Measurements from ENCODE around the gene ATP8A2.

ATP8A2 gene

DNA sequence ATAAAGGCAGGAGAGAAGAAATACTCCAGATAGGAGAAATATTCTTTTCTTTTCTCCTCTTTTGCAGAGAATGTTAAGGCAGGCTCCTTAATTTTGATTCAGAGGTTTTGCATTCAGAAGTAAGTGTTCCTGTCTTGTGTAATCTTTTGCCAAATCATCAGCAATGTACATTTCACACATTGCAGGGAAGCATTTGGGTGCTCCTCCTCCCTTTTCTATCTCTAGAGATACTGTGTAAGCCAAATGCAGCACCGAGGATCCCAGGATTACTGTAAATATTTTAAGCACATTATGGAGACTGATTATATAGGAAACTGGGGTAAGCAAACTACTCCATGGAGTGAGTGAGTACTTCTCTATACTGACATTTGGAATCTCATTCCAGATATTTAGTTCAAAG lies 7.2 kb downstream of the ATP8A2 start:
- DNase-seq = no peak
- in situ Hi-C loops (cut with MboI; ENCODE audit: low pct_unique_long_range_greater_than_20kb, low sequenced_read_pairs) = no loop called here

DNA sequence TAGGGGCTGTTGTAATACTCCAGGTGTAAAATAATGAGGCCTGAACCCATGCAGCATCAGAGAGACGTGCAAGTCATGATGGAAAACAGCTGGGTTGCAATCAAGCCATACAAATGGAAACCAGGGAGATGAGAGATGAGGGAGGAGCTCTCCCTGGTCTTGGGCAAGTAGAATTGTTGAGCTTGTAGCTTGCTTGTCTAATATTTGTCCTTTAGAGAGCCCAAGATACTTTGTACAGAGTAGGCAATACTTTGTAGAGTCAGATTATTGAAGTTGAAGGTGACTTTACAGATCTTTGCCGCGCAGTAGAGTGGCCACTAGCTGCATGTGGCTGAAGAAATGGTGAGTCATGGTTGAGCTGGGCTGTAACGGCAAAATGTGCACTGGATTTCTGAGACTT lies 8.3 kb downstream of the ATP8A2 start:
- in situ Hi-C loops (cut with MboI; ENCODE audit: low pct_unique_long_range_greater_than_20kb, low sequenced_read_pairs) = no loop called here
- no peak for DNase-seq

DNA sequence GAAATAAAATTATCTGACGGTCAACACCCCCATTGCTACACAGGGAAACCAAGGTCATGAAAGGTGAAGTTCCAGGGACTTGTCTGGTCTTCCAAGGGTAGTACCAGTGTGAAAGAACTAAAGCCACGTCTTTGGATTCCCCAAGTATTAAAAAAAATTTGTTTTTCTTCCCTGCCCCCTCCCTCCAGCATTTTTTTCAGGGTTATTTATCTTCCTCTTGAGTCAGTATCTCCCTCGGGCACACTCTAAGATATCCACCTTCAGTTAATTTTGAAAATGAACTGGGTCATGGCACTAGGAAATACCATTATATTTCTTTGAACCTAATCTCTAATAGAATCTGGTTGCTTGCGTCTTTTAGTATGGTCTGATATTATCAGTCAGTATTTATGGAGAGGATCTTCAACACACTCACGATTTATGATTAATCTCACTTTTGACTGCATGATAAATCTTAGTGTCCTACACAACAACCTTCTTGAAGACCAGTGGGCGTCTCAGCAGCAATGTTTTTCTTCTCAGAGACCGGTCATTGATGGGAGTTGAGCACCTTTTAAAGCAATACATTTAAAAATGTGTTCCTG lies 9.1 kb downstream of the ATP8A2 start:
- in situ Hi-C loops (cut with MboI; ENCODE audit: low pct_unique_long_range_greater_than_20kb, low sequenced_read_pairs) = no loop called here
- DNase-seq = no peak

- in situ Hi-C loops (cut with MboI; ENCODE audit: low pct_unique_long_range_greater_than_20kb, low sequenced_read_pairs) = no loop called here
- no peak for DNase-seq
Measured at GRCh38 chr13:25384758-25385410, 13.1 kb downstream of the ATP8A2 start.

DNA sequence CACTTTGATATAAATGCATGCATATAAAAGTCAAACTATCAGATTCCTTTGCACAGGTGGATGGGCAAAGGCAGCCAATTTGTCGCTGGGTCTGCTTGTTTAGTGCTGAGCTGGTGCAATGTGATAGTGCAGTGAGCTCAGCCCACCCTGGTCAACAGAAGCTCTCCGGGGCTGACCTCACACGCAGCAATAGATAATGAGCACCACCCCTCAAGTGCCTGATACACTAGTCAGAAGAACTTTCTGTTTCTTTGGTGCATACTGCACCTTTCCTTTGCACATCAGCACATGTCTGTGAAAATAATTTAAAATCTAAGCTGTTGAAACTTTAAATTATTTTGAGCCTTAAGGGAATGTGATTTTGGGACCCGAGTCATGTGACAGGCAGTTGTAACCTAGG lies 20.2 kb downstream of the ATP8A2 start:
- DNase-seq = no peak
- in situ Hi-C loops (cut with MboI; ENCODE audit: low pct_unique_long_range_greater_than_20kb, low sequenced_read_pairs) = no loop called here

GRCh38 chr13:25394402-25395060 lies 22.8 kb downstream of the ATP8A2 start:
- in situ Hi-C loops (cut with MboI; ENCODE audit: low pct_unique_long_range_greater_than_20kb, low sequenced_read_pairs) = no loop called here

DNA sequence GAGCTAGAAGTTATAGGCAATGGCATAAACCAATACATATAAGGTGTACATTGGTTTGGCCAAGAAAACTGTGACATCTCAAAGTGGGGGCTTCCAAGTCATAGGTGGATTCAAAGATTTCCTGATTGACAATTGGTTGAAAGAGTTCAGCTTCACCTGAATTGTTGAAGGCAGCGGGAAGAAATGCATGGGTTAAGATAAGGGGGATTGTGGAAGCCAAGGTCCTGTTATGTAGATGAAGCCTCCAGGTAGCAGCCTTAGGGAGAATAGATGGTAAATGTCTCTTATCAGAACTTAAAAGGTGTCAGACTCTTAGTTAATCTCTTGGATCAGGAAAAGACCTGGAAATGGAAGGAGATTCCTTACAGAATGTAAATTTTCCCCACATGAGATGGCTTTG lies 26.0 kb downstream of the ATP8A2 start:
- DNase-seq = no peak
- in situ Hi-C loops (cut with MboI; ENCODE audit: low pct_unique_long_range_greater_than_20kb, low sequenced_read_pairs) = no loop called here

More at GRCh38 chr13:25394402-25395060, 22.8 kb downstream of the ATP8A2 start:
- DNase-seq = peak; percentile 45

GRCh38 chr13:25400925-25401324 lies 29.2 kb downstream of the ATP8A2 start:
- in situ Hi-C loops (cut with MboI; ENCODE audit: low pct_unique_long_range_greater_than_20kb, low sequenced_read_pairs) = no loop called here
- no peak for DNase-seq

GRCh38 chr13:25401958-25402357 lies 30.2 kb downstream of the ATP8A2 start:
- no peak for DNase-seq
- in situ Hi-C loops (cut with MboI; ENCODE audit: low pct_unique_long_range_greater_than_20kb, low sequenced_read_pairs) = no loop called here

DNA sequence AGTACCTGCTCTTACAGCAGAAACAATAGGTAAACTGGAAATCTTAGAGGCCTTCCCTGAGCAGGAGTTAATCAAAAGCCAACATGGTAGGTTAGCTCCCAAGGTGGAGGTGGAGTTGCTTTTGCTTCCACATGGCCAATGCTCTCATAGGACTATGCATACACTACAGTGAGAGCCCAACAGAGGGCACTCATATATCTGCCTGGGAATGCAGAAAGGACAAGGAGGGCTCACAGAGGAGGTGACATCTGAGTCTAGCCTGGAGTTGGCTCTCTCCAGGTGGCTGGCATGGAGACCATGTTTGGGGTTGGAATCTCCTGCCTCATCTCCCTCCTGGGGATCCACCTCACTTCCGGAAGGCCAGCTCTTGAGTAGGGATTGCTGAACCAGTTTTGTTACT lies 34.6 kb downstream of the ATP8A2 start:
- DNase-seq = no peak
- in situ Hi-C loops (cut with MboI; ENCODE audit: low pct_unique_long_range_greater_than_20kb, low sequenced_read_pairs) = no loop called here

GRCh38 chr13:25409938-25410337 lies 38.2 kb downstream of the ATP8A2 start:
- in situ Hi-C loops (cut with MboI; ENCODE audit: low pct_unique_long_range_greater_than_20kb, low sequenced_read_pairs) = no loop called here
- DNase-seq = no peak

DNA sequence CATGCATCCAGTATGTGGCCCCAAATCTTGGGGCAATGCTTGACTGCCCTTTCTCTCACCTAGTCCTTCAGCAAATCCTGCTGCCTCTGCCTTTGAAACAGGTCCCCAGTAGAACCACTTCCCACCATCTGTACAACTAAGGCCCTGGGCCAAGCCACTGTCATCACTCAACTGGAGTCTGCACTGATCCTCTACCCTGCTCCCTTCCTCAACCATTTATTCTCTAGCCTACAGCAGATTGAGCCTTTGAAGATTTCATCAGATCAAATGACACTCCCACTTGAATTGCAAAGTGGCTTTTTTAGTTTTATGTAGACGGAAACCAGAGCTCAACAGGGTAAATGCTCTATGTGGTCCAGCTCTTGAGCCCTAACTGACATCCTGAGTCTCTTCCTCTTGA lies 43.5 kb downstream of the ATP8A2 start:
- in situ Hi-C loops (cut with MboI; ENCODE audit: low pct_unique_long_range_greater_than_20kb, low sequenced_read_pairs) = no loop called here
- no peak for DNase-seq

DNA sequence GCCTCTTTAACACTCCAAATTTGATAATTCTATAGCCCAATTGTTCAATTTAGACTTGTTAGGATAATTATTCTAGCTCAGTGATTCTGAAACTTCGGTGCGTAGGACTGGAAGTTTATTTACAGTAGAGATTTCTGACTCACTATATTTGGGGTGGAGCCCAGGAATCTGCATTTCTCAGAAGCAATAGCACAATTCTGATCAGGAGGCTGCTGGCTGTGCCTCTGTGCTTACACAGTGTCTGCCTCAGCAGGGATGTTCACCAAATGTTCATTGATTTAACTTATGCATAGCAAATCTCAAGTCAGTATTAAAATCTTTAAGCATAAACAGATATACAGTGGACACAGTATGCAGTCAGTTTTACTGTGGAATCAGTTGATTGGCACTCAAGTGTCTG lies 45.8 kb downstream of the ATP8A2 start:
- in situ Hi-C loops (cut with MboI; ENCODE audit: low pct_unique_long_range_greater_than_20kb, low sequenced_read_pairs) = no loop called here
- no peak for DNase-seq

DNA sequence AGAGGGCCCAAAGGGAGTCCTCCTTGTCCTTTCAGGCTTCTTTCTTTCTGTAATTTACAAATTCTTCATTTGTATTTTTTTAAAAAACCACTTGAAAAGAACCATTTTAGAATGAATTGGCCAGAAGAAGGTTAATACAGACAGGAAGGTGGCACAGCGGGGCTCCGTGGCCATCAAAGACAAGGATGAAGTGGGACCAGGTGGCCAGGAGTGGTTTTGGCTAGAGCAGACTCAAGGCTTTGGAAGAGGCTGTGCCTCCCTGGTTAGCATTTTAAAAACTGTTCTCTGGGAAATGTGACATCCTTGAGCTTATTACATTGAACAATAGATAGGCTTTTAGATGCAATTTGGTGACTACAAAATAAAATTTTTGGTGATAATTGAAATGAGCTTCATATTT lies 48.4 kb downstream of the ATP8A2 start:
- in situ Hi-C loops (cut with MboI; ENCODE audit: low pct_unique_long_range_greater_than_20kb, low sequenced_read_pairs) = no loop called here
- DNase-seq = no peak

DNA sequence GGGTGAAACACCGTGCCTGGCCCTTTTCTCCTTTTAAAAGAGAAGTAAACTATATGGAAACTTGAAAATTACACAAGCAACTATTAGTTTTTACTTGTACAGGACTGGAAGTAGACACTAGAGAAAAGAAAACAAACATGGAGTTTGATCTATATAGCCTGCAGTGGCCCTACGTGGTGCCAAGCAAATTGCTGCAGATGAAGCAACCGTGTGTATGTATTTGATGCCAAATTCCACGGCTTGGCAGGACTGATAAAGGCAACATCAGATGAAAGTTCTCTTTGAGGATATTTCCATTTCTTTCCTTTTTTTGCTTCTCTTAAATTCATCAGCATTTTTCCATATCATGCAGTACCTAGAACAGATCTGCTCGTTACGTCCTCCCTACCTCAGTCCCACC lies 49.8 kb downstream of the ATP8A2 start:
- in situ Hi-C loops (cut with MboI; ENCODE audit: low pct_unique_long_range_greater_than_20kb, low sequenced_read_pairs) = no loop called here
- DNase-seq = no peak

DNA sequence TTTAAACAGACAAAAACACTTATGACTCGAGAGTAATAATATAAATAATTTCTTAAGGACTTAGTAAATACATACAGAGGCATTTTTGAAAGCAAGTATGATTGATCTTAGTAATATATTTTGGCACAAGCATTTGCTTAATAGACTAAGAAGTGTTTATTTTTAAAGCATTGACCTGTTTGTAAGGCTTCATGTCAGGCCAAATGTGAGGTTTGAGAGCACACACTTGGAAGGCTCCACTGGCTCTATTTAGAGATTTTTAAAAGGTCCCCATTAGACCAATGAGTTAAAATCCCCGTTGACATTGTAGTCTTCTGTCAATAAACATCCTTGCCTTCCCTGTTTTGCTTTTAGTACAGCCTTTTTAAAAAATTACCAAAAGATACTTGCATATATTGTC lies 50.4 kb downstream of the ATP8A2 start:
- in situ Hi-C loops (cut with MboI; ENCODE audit: low pct_unique_long_range_greater_than_20kb, low sequenced_read_pairs) = no loop called here
- DNase-seq = no peak

- no peak for DNase-seq
- in situ Hi-C loops (cut with MboI; ENCODE audit: low pct_unique_long_range_greater_than_20kb, low sequenced_read_pairs) = no loop called here
Measured at GRCh38 chr13:25423831-25424230, 52.1 kb downstream of the ATP8A2 start.

DNA sequence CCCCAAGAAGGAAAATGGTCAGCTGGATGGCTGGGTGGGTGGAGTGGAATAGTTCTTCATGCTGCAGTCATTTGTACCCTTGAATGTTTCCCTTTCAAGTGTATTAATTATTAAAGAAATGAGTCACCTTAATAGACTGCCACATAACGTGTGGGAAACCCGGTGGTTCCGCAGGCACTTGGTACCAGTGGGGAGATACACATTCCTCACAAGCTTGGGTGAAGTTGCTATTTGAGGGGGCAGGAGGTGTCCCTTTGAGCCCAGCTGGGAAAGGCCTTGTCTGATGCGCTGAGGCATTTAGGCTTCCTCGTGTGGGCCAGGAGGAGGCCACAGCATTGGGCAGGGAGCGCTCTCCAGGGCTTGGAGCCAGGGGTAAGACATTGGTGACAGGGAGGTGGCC lies 57.7 kb downstream of the ATP8A2 start:
- in situ Hi-C loops (cut with MboI; ENCODE audit: low pct_unique_long_range_greater_than_20kb, low sequenced_read_pairs) = no loop called here
- no peak for DNase-seq

GRCh38 chr13:25432691-25433090 lies 60.9 kb downstream of the ATP8A2 start:
- no peak for DNase-seq
- in situ Hi-C loops (cut with MboI; ENCODE audit: low pct_unique_long_range_greater_than_20kb, low sequenced_read_pairs) = no loop called here

- in situ Hi-C loops (cut with MboI; ENCODE audit: low pct_unique_long_range_greater_than_20kb, low sequenced_read_pairs) = no loop called here
- peak; percentile 76 for DNase-seq
Measured at GRCh38 chr13:25440061-25440460, 68.3 kb downstream of the ATP8A2 start.

GRCh38 chr13:25446261-25446660 lies 74.5 kb downstream of the ATP8A2 start:
- DNase-seq = no peak

More at GRCh38 chr13:25446261-25446660, 74.5 kb downstream of the ATP8A2 start:
- in situ Hi-C loops (cut with MboI; ENCODE audit: low pct_unique_long_range_greater_than_20kb, low sequenced_read_pairs) = no loop called here

Data from KBM-7 (cell line).